NCI-H446 (cell line): ENCODE results near the gene RBPMS2.
A peak's percentile ranks its signal among the peaks of the same experiment; 100 is the strongest.
"Not testable (repeated sequence)": the region's sequence is repeated elsewhere in the genome, so short reads cannot be mapped to it uniquely, and the experiment has no call there.

Source experiments
- DNase-seq, 2 experiments: peaks; one replicate each; lab custom pipeline; 2025; lab: John Stamatoyannopoulos, UW

RBPMS2 gene

GRCh38 chr15:64775551-64776401 lies at the start of gene RBPMS2:
Gene RBPMS2, minus strand, starts transcription at chr15:64775589. Its CDS starts 270 bp downstream, at chr15:64775319.
- no peak for DNase-seq

- DNase-seq = no peak
Observed at GRCh38 chr15:64824929-64825430, 49.6 kb upstream of the RBPMS2 start.

- DNase-seq = no peak
Observed at GRCh38 chr15:64816452-64816851, 41.1 kb upstream of the RBPMS2 start.

- DNase-seq = not testable (repeated sequence)
Observed at GRCh38 chr15:64814965-64815364, 39.6 kb upstream of the RBPMS2 start.

GRCh38 chr15:64814283-64814682 lies 38.9 kb upstream of the RBPMS2 start:
- DNase-seq = not testable (repeated sequence)

DNA sequence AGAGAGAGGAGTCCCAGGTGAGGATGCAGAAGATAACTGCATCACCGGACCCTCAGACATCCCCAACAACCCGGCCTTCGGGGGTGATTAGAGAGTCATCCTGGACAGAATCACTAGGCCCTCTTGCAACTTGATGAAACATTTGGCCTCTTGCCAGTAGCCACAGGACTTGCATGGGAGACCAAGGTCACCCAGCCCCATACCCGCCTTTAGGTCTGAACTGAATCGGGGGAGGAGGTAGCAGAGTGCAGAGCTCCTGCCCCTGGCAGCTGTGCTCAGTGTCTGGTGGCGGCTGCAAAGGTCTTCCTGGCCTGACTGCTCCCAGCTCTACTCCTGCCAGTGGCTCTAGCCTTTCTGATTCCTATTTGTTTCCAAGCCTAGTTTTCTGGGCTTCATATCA lies 37.7 kb upstream of the RBPMS2 start:
- DNase-seq = no peak

DNA sequence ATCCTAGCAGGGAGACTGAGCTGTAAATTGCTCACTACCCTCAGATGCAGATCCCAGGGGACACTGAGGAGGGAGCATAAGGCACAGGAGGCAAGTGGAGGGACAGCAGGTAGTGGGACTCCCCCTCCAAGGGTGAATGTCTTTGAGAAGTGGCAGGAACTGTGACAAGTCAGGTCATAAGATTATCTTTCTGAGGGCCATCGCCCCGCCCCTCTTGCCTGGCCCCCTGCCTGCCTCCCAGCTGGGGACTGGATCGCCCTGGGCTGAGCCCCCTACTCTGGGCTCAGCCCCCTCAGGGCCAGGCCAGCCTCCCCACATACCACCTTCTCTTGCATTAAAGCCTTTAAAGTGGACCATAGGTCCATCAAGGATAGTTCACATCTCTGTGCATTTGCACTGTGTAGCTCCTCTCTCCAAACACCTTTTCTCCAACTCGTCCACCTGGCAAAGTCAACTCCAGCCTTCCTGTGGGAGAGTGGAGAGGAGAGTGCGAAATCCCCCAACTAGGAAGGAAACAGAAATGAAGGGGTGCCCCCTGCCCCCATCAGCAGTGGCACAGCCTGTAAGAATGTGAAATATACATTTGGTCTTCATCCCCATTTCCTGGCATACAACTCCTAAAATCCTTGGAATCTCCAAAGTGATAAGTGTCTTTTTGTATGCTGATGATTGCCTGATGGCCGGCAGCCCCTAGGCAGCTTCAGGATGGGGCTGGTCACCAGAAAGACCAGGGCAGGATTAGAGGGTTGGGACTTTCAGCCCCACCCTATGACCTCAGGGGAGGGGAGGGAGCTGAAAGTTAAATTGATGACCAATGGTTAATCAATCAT lies 35.3 kb upstream of the RBPMS2 start:
- DNase-seq = no peak

GRCh38 chr15:64809649-64810496 lies 34.5 kb upstream of the RBPMS2 start:
- DNase-seq = peak; percentile 48 to 76

- DNase-seq = no peak
Observed at GRCh38 chr15:64808785-64809453, 33.5 kb upstream of the RBPMS2 start.

DNA sequence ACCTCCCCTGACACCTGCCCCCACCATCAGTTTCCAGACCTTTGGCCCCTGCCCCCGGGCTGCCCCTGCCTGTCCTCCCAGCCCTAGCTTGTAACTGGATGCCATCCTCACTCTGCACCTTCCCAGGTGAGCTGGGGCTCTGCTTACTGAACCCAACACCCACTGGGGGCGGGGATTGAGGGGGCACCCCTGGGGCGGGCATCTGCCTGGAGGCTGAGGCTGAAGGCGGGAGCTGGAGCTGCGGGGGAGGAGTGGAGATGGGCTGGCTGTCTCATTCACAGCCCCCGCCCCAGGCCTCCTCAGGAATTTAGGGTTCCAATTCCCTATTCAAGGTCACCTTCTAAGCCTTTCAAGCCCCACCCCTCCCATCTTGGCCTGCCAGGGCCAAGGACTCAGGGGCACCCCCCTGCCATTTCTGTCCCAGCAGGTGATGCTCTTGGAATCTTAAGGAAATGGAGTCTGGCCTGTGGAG lies 32.4 kb upstream of the RBPMS2 start:
- DNase-seq = no peak

GRCh38 chr15:64807051-64807749 lies 31.8 kb upstream of the RBPMS2 start:
- DNase-seq = no peak

DNA sequence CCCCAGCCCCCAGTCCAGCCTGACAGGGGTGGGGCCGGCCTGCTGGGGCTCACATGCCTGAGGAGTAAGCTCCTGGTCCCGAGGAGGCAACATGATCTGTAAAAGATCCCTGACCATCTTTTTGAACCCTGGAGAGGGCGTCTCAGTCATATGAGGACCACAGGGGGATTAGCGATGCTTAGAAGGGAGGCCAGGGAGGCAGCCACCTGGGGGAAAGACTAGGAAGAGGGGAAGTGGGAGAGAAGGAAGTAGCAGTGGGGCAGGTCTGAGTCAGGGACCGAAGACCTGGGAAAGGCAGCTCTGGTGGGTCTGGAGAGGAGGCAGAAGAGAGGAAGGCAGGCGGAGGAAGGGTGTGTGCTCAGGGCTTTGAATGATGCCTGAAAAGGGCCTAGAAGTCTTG lies 31.1 kb upstream of the RBPMS2 start:
- DNase-seq = no peak

- DNase-seq = no peak
Observed at GRCh38 chr15:64804619-64805018, 29.2 kb upstream of the RBPMS2 start.

DNA sequence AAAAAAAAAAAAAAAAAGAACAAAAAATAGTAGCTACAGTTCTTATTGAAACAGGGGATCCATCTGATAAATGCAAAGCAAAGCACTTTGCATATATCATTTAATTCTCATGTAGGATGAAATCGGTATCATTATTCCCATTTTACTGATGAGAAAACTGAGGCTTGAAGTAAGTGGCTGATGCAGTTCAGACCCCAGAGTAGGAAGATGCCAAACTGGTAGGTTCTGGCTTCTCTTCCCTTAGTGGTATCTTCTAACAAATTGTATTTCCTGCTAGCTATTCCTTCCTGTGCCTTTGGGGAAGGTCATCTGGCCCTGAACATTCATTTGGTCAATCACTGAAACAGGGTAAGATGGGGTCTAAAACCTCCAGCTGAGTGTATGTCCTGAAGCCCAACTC lies 28.1 kb upstream of the RBPMS2 start:
- DNase-seq = no peak

GRCh38 chr15:64800476-64800875 lies 25.1 kb upstream of the RBPMS2 start:
- no peak for DNase-seq

GRCh38 chr15:64798905-64799304 lies 23.5 kb upstream of the RBPMS2 start:
- DNase-seq = not testable (repeated sequence)

GRCh38 chr15:64795921-64796320 lies 20.5 kb upstream of the RBPMS2 start:
- not testable (repeated sequence) for DNase-seq

- DNase-seq = not testable (repeated sequence)
Observed at GRCh38 chr15:64795299-64795698, 19.9 kb upstream of the RBPMS2 start.

DNA sequence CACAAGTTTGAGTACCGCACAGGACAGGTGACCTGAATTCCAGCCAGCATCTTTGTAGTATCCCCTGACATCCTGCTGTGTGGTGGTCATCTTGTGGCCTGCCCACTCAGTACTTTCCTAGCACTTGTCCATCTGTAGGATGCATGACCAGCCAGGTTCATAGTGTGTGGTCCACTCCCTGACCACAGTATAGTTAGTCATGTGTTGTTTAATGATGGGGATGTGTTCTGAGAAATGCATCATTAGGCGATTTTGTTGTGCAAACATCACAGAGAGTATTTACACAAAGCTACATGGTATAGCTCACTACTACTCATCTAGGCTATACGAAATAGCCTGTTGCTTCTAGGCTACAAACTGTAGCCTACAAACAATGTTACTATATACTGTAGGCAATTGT lies 16.9 kb upstream of the RBPMS2 start:
- no peak for DNase-seq

DNA sequence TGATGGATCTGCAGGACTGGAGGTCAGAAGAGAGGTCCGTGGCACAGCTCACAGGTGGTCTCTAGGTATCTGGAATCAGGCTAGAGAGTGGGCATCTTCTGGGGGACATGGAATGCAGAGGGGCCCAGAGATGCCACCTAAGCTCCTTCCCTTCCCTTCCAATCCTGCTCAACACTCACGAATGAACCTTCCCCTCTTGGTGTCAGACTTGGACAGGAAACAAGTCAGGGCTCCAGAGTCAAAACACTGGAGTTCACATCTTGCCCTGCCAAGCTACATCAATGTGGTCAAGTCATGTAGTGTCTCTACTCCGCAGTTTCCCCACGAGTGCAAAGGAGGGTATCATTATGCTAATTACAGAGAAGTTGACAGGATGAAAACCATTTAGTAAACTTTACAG lies 16.0 kb upstream of the RBPMS2 start:
- no peak for DNase-seq

DNA sequence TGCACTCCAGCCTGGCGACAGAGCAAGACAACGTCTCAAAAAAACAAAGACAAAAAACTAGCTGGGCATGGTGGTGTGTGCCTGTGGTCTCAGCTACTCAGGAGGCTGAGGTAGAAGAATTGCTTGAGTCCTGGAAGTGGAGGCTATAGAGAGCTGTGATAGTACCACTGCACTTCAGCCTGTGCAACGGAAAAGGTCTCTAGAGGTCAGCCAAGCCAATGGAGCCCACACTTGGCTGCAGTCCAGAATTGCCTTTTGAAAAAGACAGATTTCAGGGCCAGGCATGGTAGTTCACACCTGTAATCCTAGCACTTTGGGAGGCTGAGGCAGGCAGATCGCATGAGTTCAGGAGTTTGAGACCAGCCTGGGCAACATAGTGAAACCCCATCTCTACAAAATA lies 8.4 kb upstream of the RBPMS2 start:
- no peak for DNase-seq
